SK-N-SH (cell line): ENCODE data around the gene CHCHD3. TPM values are rescaled to one million over a fixed set of nuclear protein-coding genes. Genes with fewer than 3 reads are reported as not detected.
"Not testable (repeated sequence)": the region's sequence is repeated elsewhere in the genome, so short reads cannot be mapped to it uniquely, and the experiment has no call there.

ENCODE experiments used
- CTCF ChIA-PET: fragments of 300-600, 350-600 bp; formaldehyde crosslinking; extraction: SDS; loops from one replicate; lab custom pipeline; 2021; lab: Yijun Ruan, JAX
- POLR2A ChIA-PET: fragments of 350-600 bp; sonication (Branson Sonifier 250); formaldehyde crosslinking; extraction: SDS; loops from one replicate; lab custom pipeline; 2020; ENCODE audit warnings: antibody characterized with exemption, inconsistent platforms; lab: Yijun Ruan, JAX
- DNase-seq: peaks from one replicate; pipeline ENCODE4 v3.0.0; 2012
- H2AFZ ChIP-seq: fragments of 200-600 bp; sonication (generic); 2 replicates; pipeline ENCODE4 v1.8.1; 2016; ENCODE audit warnings: antibody characterized with exemption, mild to moderate bottlenecking, low read depth
- H3F3A ChIP-seq: fragments of 200-600 bp; sonication (generic); replicated peaks from 2 replicates; pipeline ENCODE3; 2016; ENCODE audit warnings: antibody characterized with exemption, mild to moderate bottlenecking; ENCODE audit not compliant: insufficient read depth
- H3K27ac ChIP-seq, 2 experiments: fragments of 200-500 bp in 1 of 2; fragments of 200-600 bp in 1 of 2; sonication (Bioruptor generic) in 1 of 2; sonication (generic), shearing (Covaris generic) in 1 of 2; 2 replicates each; pipeline versions ENCODE4 v1.5.1 to v1.6.1; 2014 to 2016; ENCODE audit warnings: low read depth in 2 of 2, inconsistent platforms in 1 of 2, low read length in 1 of 2, mild to moderate bottlenecking in 1 of 2, mixed read lengths in 1 of 2
- H3K27me3 ChIP-seq: fragments of 200-600 bp; sonication (generic), shearing (Covaris generic); 2 replicates; pipeline ENCODE4 v1.6.1; 2016; ENCODE audit warnings: mixed run types; ENCODE audit not compliant: insufficient read depth
- H3K36me3 ChIP-seq, 2 experiments: fragments of 200-500 bp in 1 of 2; fragments of 200-600 bp in 1 of 2; sonication (Bioruptor generic) in 1 of 2; sonication (generic) in 1 of 2; replicated peaks in 1 of 2; 2 replicates each; pipeline versions ENCODE3 to v1.5.1; 2014 to 2016; ENCODE audit warnings: low read length in 1 of 2, mild to moderate bottlenecking in 1 of 2; ENCODE audit not compliant: insufficient read depth in 2 of 2, control insufficient read depth in 1 of 2
- H3K4me1 ChIP-seq, 2 experiments: fragments of 200-500 bp in 1 of 2; fragments of 200-600 bp in 1 of 2; sonication (Bioruptor generic) in 1 of 2; sonication (generic), shearing (Covaris generic) in 1 of 2; 2 replicates each; pipeline versions ENCODE4 v1.5.1 to v1.6.1; 2014 to 2016; ENCODE audit warnings: low read depth in 1 of 2, low read length in 1 of 2, mixed run types in 1 of 2; ENCODE audit not compliant: insufficient read depth in 2 of 2, control insufficient read depth in 1 of 2
- H3K4me2 ChIP-seq: fragments of 200-600 bp; sonication (generic), shearing (Covaris generic); 2 replicates; pipeline ENCODE4 v1.6.1; 2017; ENCODE audit warnings: mixed run types
- H3K4me3 ChIP-seq, 2 experiments: fragments of 200-500 bp in 1 of 2; fragments of 200-600 bp in 1 of 2; sonication (Bioruptor generic) in 1 of 2; sonication (generic), shearing (Covaris generic) in 1 of 2; 2 replicates each; pipeline versions ENCODE4 v1.5.1 to v1.8.1; 2014 to 2016; ENCODE audit warnings: low read depth in 2 of 2, inconsistent platforms in 1 of 2, low read length in 1 of 2, mild to moderate bottlenecking in 1 of 2, mixed read lengths in 1 of 2, moderate library complexity in 1 of 2
- H3K79me2 ChIP-seq: fragments of 200-600 bp; sonication (generic); 2 replicates; pipeline ENCODE4 v1.8.1; 2017; ENCODE audit warnings: mild to moderate bottlenecking; ENCODE audit not compliant: insufficient read depth
- H3K9ac ChIP-seq: fragments of 200-600 bp; sonication (generic); 2 replicates; pipeline ENCODE4 v1.6.1; 2017; ENCODE audit warnings: mixed run types
- H3K9me2 ChIP-seq: fragments of 200-600 bp; sonication (generic); 2 replicates; pipeline ENCODE4 v1.6.1; 2017; ENCODE audit warnings: mixed run types
- H3K9me3 ChIP-seq: fragments of 200-600 bp; sonication (generic); 2 replicates; pipeline ENCODE4 v1.6.1; 2017; ENCODE audit warnings: mixed run types, mild to moderate bottlenecking, moderate library complexity
- H4K20me1 ChIP-seq: fragments of 200-600 bp; sonication (generic); 2 replicates; pipeline ENCODE4 v1.6.1; 2017; ENCODE audit warnings: mild to moderate bottlenecking, mixed run types; ENCODE audit not compliant: insufficient read depth
- GATA2 ChIP-seq: sonication (generic); formaldehyde crosslinking; IDR thresholded peaks from 2 replicates; pipeline ENCODE4 v1.5.0; 2020; ENCODE audit warnings: mild to moderate bottlenecking, missing genetic modification reagents
- MXI1 ChIP-seq: IDR thresholded peaks from 2 replicates; pipeline ENCODE4 v1.6.1; 2012; ENCODE audit warnings: mild to moderate bottlenecking, low read depth, low read length, improper control_type of control experiment
- NFIC ChIP-seq: IDR thresholded peaks from 2 replicates; pipeline ENCODE4 v1.4.0; 2012; ENCODE audit warnings: borderline replicate concordance
- POLR2AphosphoS5 ChIP-seq: IDR thresholded peaks from 2 replicates; pipeline ENCODE4 v1.6.1; 2012; ENCODE audit warnings: low read depth, low read length
- RAD21 ChIP-seq: IDR thresholded peaks from 2 replicates; pipeline ENCODE4 v1.6.1; 2012; ENCODE audit warnings: mild to moderate bottlenecking, low read length
- RXRA ChIP-seq: IDR thresholded peaks from 2 replicates; pipeline ENCODE4 v1.4.0; 2012; ENCODE audit warnings: low read depth, mild to moderate bottlenecking, borderline replicate concordance
- SIN3A ChIP-seq: IDR thresholded peaks from 2 replicates; pipeline ENCODE4 v1.6.1; 2012; ENCODE audit warnings: low read depth, mild to moderate bottlenecking, low read length, moderate library complexity, borderline replicate concordance
- SMC3 ChIP-seq: IDR thresholded peaks from 2 replicates; pipeline ENCODE4 v1.6.1; 2012; ENCODE audit warnings: low read depth, low read length, improper control_type of control experiment
- WGBS: methylation state at CpG from one replicate; pipeline ENCODE4 v1.1.6; 2017; ENCODE audit warnings: low lambda C conversion rate; 5-methylcytosine and 5-hydroxymethylcytosine counted together
- polyA plus RNA-seq, 3 experiments: library from polyadenylated mRNA; depleted of rRNA; stranded (reverse); fragments of >200 nt; gene quantifications; 2 replicates each; pipeline ENCODE4 v1.2.3, GENCODE V29; 2012
- TF ChIP-seq, protein P1 (sequence below): IDR thresholded peaks from 2 replicates; pipeline ENCODE4 v1.6.1; 2012; ENCODE audit warnings: mild to moderate bottlenecking, low read depth, low read length, moderate library complexity
- TF ChIP-seq, protein P2 (sequence below): fragments of 200-600 bp; sonication (generic); IDR thresholded peaks from 2 replicates; pipeline ENCODE4 v1.6.1; 2017; ENCODE audit warnings: antibody characterized with exemption, mild to moderate bottlenecking, moderate library complexity
- TF ChIP-seq, protein P3 (sequence below): IDR thresholded peaks from 2 replicates; pipeline ENCODE4 v1.4.0; 2012; ENCODE audit warnings: low read depth, borderline replicate concordance

CHCHD3 gene
- polyA plus RNA-seq, 1 of the 3 experiments (the other 2 are of a cell fraction) = 97.1 TPM

- no peak overlapping the region for H3K4me2 ChIP-seq
- no peaks in the 10 kb centered on the region for H3K27me3 ChIP-seq
- H2AFZ ChIP-seq = no peak overlapping the region
- H3K9ac ChIP-seq = no peak overlapping the region
- no peaks in the 10 kb centered on the region for H3K9me2 ChIP-seq
- ChIA-PET CTCF (interaction anchor here (0.6 to 1.5 kb wide), 8 partner anchors 9 to 374 kb away, joined by 3 read pairs; no protein-coding TSS in a partner anchor), POLR2A (no interaction called here)
- peaks cover 0 to 7% of the 10 kb centered on the region in 2 experiments; a peak in 1 of 4 replicates for H3K4me1 ChIP-seq
- TF ChIP-seq RXRA = no peak
- peak; percentile 40 for TF ChIP-seq SMC3
- peak; percentile 72 for TF ChIP-seq RAD21
- peaks cover 8 to 9% of the 10 kb centered on the region in 2 experiments for H3K36me3 ChIP-seq
- no peak overlapping the region for H3K4me3 ChIP-seq
- DNase-seq = peak; percentile 41
- H4K20me1 ChIP-seq = no peaks in the 10 kb centered on the region
- peaks cover 4% of the 10 kb centered on the region; the same call in 1 of the 2 replicates for H3K79me2 ChIP-seq
- 96% methylated on average over 4 of the region's 4 CpGs for WGBS
- no peaks in the 10 kb centered on the region for H3K9me3 ChIP-seq
- H3F3A ChIP-seq = no peaks in the 10 kb centered on the region
- H3K27ac ChIP-seq = no peak overlapping the region
These were observed 182.1 kb downstream of the CHCHD3 start for GRCh38 chr7:132899833-132900232.

DNA sequence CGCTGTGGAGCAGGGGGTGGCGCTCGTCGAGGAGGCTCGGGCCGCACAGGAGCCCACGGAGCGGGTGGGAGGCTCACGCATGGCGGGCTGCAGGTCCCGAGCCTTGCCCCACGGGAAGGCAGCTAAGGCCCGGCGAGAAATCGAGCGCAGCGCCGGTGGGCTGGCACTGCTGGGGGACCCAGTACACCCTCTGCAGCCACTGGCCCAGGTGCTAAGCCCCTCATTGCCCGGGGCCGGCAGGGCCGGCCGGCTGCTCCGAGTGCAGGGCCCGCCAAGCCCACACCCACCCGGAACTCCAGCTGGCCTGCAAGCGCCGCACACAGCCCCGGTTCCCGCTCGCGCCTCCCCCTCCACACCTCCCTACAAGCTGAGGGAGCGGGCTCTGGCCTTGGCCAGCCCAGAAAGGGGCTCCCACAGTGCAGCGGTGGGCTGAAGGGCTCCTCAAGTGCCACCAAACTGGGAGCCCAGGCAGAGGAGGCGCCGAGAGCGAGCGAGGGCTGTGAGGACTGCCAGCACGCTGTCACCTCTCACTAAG is 183.2 kb downstream of the CHCHD3 start:
- H3K27me3 ChIP-seq, POLR2A ChIA-PET, H3K9me2 ChIP-seq, H3K79me2 ChIP-seq, DNase-seq, H3F3A ChIP-seq, H4K20me1 ChIP-seq, H3K4me1 ChIP-seq, H3K9ac ChIP-seq, H3K4me2 ChIP-seq, H3K4me3 ChIP-seq, H3K27ac ChIP-seq, H3K9me3 ChIP-seq, H2AFZ ChIP-seq: not testable (repeated sequence)
- CTCF ChIA-PET = interaction anchor here (1.0 to 1.5 kb wide), 2 partner anchors 31 to 188 kb away, joined by 3 read pairs; no protein-coding TSS in a partner anchor
- peaks cover 8 to 11% of the 10 kb centered on the region in 2 experiments for H3K36me3 ChIP-seq
- 96% methylated on average over 7 of the region's 38 CpGs for WGBS

- Histone ChIP-seq H3F3A (no peaks in the 10 kb centered on the region), H3K4me3 (no peak overlapping the region), H3K9me2 (no peaks in the 10 kb centered on the region), H3K27me3 (no peaks in the 10 kb centered on the region), H3K9ac (no peak overlapping the region), H3K4me2 (no peak overlapping the region), H3K36me3 (peaks cover 0 to 11% of the 10 kb centered on the region in 2 experiments), H3K27ac (no peak overlapping the region), H3K4me1 (peaks cover 0 to 7% of the 10 kb centered on the region in 2 experiments; a peak in 1 of 4 replicates), H3K9me3 (no peaks in the 10 kb centered on the region), H4K20me1 (no peaks in the 10 kb centered on the region), H3K79me2 (no peaks in the 10 kb centered on the region), H2AFZ (no peak overlapping the region)
- ChIA-PET CTCF (interaction anchor here (0.9 to 1.1 kb wide), 3 partner anchors 9 to 15 kb away, joined by 3 to 4 read pairs (median 3); no protein-coding TSS in a partner anchor), POLR2A (no interaction called here)
- DNase-seq = no peak
- 97% methylated on average over 3 of the region's 3 CpGs for WGBS
- no peak for TF ChIP-seq GATA2 (CRISPR knock-in tag)
- TF ChIP-seq NFIC = no peak
- TF ChIP-seq, protein P1, sequence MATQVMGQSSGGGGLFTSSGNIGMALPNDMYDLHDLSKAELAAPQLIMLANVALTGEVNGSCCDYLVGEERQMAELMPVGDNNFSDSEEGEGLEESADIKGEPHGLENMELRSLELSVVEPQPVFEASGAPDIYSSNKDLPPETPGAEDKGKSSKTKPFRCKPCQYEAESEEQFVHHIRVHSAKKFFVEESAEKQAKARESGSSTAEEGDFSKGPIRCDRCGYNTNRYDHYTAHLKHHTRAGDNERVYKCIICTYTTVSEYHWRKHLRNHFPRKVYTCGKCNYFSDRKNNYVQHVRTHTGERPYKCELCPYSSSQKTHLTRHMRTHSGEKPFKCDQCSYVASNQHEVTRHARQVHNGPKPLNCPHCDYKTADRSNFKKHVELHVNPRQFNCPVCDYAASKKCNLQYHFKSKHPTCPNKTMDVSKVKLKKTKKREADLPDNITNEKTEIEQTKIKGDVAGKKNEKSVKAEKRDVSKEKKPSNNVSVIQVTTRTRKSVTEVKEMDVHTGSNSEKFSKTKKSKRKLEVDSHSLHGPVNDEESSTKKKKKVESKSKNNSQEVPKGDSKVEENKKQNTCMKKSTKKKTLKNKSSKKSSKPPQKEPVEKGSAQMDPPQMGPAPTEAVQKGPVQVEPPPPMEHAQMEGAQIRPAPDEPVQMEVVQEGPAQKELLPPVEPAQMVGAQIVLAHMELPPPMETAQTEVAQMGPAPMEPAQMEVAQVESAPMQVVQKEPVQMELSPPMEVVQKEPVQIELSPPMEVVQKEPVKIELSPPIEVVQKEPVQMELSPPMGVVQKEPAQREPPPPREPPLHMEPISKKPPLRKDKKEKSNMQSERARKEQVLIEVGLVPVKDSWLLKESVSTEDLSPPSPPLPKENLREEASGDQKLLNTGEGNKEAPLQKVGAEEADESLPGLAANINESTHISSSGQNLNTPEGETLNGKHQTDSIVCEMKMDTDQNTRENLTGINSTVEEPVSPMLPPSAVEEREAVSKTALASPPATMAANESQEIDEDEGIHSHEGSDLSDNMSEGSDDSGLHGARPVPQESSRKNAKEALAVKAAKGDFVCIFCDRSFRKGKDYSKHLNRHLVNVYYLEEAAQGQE = no peak
- no peak for TF ChIP-seq POLR2AphosphoS5
- TF ChIP-seq, protein P2, sequence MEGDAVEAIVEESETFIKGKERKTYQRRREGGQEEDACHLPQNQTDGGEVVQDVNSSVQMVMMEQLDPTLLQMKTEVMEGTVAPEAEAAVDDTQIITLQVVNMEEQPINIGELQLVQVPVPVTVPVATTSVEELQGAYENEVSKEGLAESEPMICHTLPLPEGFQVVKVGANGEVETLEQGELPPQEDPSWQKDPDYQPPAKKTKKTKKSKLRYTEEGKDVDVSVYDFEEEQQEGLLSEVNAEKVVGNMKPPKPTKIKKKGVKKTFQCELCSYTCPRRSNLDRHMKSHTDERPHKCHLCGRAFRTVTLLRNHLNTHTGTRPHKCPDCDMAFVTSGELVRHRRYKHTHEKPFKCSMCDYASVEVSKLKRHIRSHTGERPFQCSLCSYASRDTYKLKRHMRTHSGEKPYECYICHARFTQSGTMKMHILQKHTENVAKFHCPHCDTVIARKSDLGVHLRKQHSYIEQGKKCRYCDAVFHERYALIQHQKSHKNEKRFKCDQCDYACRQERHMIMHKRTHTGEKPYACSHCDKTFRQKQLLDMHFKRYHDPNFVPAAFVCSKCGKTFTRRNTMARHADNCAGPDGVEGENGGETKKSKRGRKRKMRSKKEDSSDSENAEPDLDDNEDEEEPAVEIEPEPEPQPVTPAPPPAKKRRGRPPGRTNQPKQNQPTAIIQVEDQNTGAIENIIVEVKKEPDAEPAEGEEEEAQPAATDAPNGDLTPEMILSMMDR = no peak
- TF ChIP-seq, protein P3, sequence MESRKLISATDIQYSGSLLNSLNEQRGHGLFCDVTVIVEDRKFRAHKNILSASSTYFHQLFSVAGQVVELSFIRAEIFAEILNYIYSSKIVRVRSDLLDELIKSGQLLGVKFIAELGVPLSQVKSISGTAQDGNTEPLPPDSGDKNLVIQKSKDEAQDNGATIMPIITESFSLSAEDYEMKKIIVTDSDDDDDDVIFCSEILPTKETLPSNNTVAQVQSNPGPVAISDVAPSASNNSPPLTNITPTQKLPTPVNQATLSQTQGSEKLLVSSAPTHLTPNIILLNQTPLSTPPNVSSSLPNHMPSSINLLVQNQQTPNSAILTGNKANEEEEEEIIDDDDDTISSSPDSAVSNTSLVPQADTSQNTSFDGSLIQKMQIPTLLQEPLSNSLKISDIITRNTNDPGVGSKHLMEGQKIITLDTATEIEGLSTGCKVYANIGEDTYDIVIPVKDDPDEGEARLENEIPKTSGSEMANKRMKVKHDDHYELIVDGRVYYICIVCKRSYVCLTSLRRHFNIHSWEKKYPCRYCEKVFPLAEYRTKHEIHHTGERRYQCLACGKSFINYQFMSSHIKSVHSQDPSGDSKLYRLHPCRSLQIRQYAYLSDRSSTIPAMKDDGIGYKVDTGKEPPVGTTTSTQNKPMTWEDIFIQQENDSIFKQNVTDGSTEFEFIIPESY = no peak
- TF ChIP-seq MXI1 = no peak
- no peak for TF ChIP-seq SIN3A
These were observed 184.7 kb downstream of the CHCHD3 start for GRCh38 chr7:132897093-132897687.
